GM12878 (cell line): ENCODE data around the gene AGK. TPM values are rescaled to one million over a fixed set of nuclear protein-coding genes. Genes with fewer than 3 reads are reported as not detected.

Source experiments
- ATAC-seq: fragments of 200-7000 bp; cut with Tn5 transposase; 3 replicates; pipeline ENCODE4 v1.9.1; 2020; ENCODE audit warnings: mild to moderate bottlenecking, moderate library complexity
- BruUV-seq: library from RNA; stranded (reverse); fragments of 400-500 nt; replicated peaks from 2 replicates; lab custom pipeline; 2021; lab: Mats Ljungman, UMichigan
- CTCF ChIA-PET: fragments of 300-600 bp; sonication (Branson Sonifier 250); formaldehyde crosslinking; extraction: SDS; loops from one replicate; lab custom pipeline; 2021; ENCODE audit warnings: inconsistent platforms; lab: Yijun Ruan, JAX
- POLR2A ChIA-PET: fragments of 350-600 bp; formaldehyde crosslinking; extraction: SDS; loops from one replicate; lab custom pipeline; 2021; ENCODE audit warnings: inconsistent platforms; lab: Charles Lee
- RAD21 ChIA-PET: fragments of 300-600 bp; sonication (Branson Sonifier 250); formaldehyde crosslinking; loops from one replicate; lab custom pipeline; 2023; ENCODE audit warnings: antibody characterized with exemption; ENCODE audit not compliant: unreplicated experiment; lab: Charles Lee
- SMC1A ChIA-PET: fragments of 300-600 bp; sonication (Branson Sonifier 250); formaldehyde crosslinking; loops from one replicate; lab custom pipeline; 2023; ENCODE audit not compliant: unreplicated experiment, uncharacterized antibody; lab: Charles Lee
- DNase-seq: peaks from one replicate; pipeline ENCODE4 v3.0.0-alpha.2; 2011; ENCODE audit warnings: low read depth, low spot score
- FAIRE-seq: peaks from 3 replicates; lab custom pipeline; 2011; peaks lifted over from hg19 to GRCh38; lab: Jason Lieb, UNC
- H2AFZ ChIP-seq: 2 replicates; pipeline ENCODE4 v1.6.0; 2011; ENCODE audit warnings: low read depth, low read length, control low read depth; ENCODE audit not compliant: control insufficient read depth
- H3K27ac ChIP-seq: 2 replicates; pipeline ENCODE4 v1.5.1; 2011; ENCODE audit warnings: control low read depth; ENCODE audit not compliant: control insufficient read depth, insufficient read depth
- H3K27me3 ChIP-seq, 2 experiments: replicated peaks in 1 of 2; 2 replicates each; pipeline versions ENCODE4 v1.6.0 to v1.6.1; 2011; ENCODE audit warnings: low read length in 1 of 2; ENCODE audit not compliant: control insufficient read depth in 2 of 2, insufficient read depth in 2 of 2
- H3K36me3 ChIP-seq, 2 experiments: 2 replicates each; pipeline ENCODE4 v1.5.1; 2011; ENCODE audit warnings: low read length in 1 of 2; ENCODE audit not compliant: control insufficient read depth in 2 of 2, insufficient read depth in 2 of 2
- H3K4me1 ChIP-seq: 2 replicates; pipeline ENCODE4 v1.6.1; 2011; ENCODE audit warnings: mild to moderate bottlenecking, low read length, moderate library complexity, mixed read lengths; ENCODE audit not compliant: control insufficient read depth, insufficient read depth
- H3K4me2 ChIP-seq: 2 replicates; pipeline ENCODE4 v1.6.0; 2011; ENCODE audit warnings: control low read depth; ENCODE audit not compliant: control insufficient read depth, insufficient read depth
- H3K4me3 ChIP-seq: fragments of 200-600 bp; sonication (generic); 2 replicates; pipeline ENCODE4 v1.5.1; 2016
- H3K79me2 ChIP-seq: 2 replicates; pipeline ENCODE4 v1.6.0; 2011; ENCODE audit warnings: low read length; ENCODE audit not compliant: control insufficient read depth, insufficient read depth
- H3K9ac ChIP-seq: 2 replicates; pipeline ENCODE4 v1.8.0; 2011; ENCODE audit warnings: low read length, control low read depth, mixed read lengths; ENCODE audit not compliant: control insufficient read depth, insufficient read depth
- H3K9me3 ChIP-seq: replicated peaks from 3 replicates; pipeline ENCODE4 v1.5.1; 2011; ENCODE audit warnings: mild to moderate bottlenecking, low read length; ENCODE audit not compliant: control insufficient read depth, insufficient read depth
- H4K20me1 ChIP-seq: 2 replicates; pipeline ENCODE4 v1.6.0; 2011; ENCODE audit not compliant: control insufficient read depth, insufficient read depth
- BHLHE40 ChIP-seq, 2 experiments: fragments of 450-650 bp in 1 of 2; IDR thresholded peaks; 2 replicates each; pipeline ENCODE4 v1.6.1; 2011 to 2017; ENCODE audit warnings: low read depth in 2 of 2, borderline replicate concordance in 1 of 2, improper control_type of control experiment in 1 of 2, low read length in 1 of 2, mild to moderate bottlenecking in 1 of 2
- BMI1 ChIP-seq: fragments of 450-650 bp; IDR thresholded peaks from 2 replicates; pipeline ENCODE4 v1.6.1; 2016; ENCODE audit warnings: mild to moderate bottlenecking, moderate library complexity, borderline replicate concordance
- CHD4 ChIP-seq: fragments of 200-600 bp; sonication (generic); IDR thresholded peaks from 2 replicates; pipeline ENCODE4 v1.6.1; 2016; ENCODE audit warnings: mild to moderate bottlenecking
- CREM ChIP-seq: IDR thresholded peaks from 2 replicates; pipeline ENCODE4 v1.6.1; 2014; ENCODE audit warnings: antibody characterized with exemption, low read depth
- DPF2 ChIP-seq: fragments of 450-650 bp; IDR thresholded peaks from 2 replicates; pipeline ENCODE4 v1.6.1; 2017; ENCODE audit warnings: mild to moderate bottlenecking
- FOXM1 ChIP-seq: IDR thresholded peaks from 2 replicates; pipeline ENCODE4 v1.6.1; 2012; ENCODE audit warnings: low read depth, mild to moderate bottlenecking, inconsistent platforms, low read length, moderate library complexity
- IRF4 ChIP-seq: IDR thresholded peaks from 2 replicates; pipeline ENCODE4 v1.6.1; 2011; ENCODE audit warnings: low read depth, low read length
- KAT2A ChIP-seq: conservative IDR thresholded peaks from 2 replicates; pipeline ENCODE4 v1.6.1; 2011; ENCODE audit warnings: low read depth, low read length; ENCODE audit not compliant: control insufficient read depth
- MYC ChIP-seq: IDR thresholded peaks from 2 replicates; pipeline ENCODE4 v1.6.1; 2011; ENCODE audit warnings: mild to moderate bottlenecking, low read length, moderate library complexity, inconsistent platforms; ENCODE audit not compliant: insufficient read depth, insufficient replicate concordance, insufficient read length, severe bottlenecking
- NFXL1 ChIP-seq: fragments of 450-650 bp; IDR thresholded peaks from 2 replicates; pipeline ENCODE4 v1.6.1; 2017; ENCODE audit warnings: antibody characterized with exemption, mild to moderate bottlenecking, borderline replicate concordance
- NFYA ChIP-seq: IDR thresholded peaks from 2 replicates; pipeline ENCODE4 v1.6.1; 2011; ENCODE audit warnings: low read depth, mild to moderate bottlenecking, low read length, improper control_type of control experiment, borderline replicate concordance
- NR2C1 ChIP-seq: fragments of 450-650 bp; IDR thresholded peaks from 2 replicates; pipeline ENCODE4 v1.6.1; 2017; ENCODE audit warnings: antibody characterized with exemption, mild to moderate bottlenecking, moderate library complexity
- PAX8 ChIP-seq: fragments of 450-650 bp; IDR thresholded peaks from 2 replicates; pipeline ENCODE4 v1.6.1; 2017; ENCODE audit warnings: mild to moderate bottlenecking, moderate library complexity
- SIN3A ChIP-seq: IDR thresholded peaks from 2 replicates; pipeline ENCODE4 v1.6.1; 2012; ENCODE audit warnings: low read depth, low read length, improper control_type of control experiment
- SMC3 ChIP-seq: IDR thresholded peaks from 2 replicates; pipeline ENCODE4 v1.6.1; 2011; ENCODE audit warnings: low read length, improper control_type of control experiment, borderline replicate concordance
- ZNF207 ChIP-seq: fragments of 450-650 bp; IDR thresholded peaks from 2 replicates; pipeline ENCODE4 v1.6.1; 2014; ENCODE audit warnings: antibody characterized with exemption, mild to moderate bottlenecking, borderline replicate concordance
- ZNF24 ChIP-seq: fragments of 450-650 bp; IDR thresholded peaks from 2 replicates; pipeline ENCODE4 v1.6.1; 2017; ENCODE audit warnings: antibody characterized with exemption, mild to moderate bottlenecking
- ZNF622 ChIP-seq: fragments of 450-650 bp; IDR thresholded peaks from 2 replicates; pipeline ENCODE4 v1.6.1; 2017; ENCODE audit warnings: mild to moderate bottlenecking, inconsistent platforms
- WGBS: methylation state at CpG from one replicate; pipeline ENCODE4 v1.1.6; 2016; ENCODE audit warnings: low lambda C conversion rate; ENCODE audit not compliant: insufficient replicate concordance, insufficient coverage; ENCODE audit errors: missing lambda C conversion rate; 5-methylcytosine and 5-hydroxymethylcytosine counted together
- in situ Hi-C: fragments of 300-500 bp; cut with MboI; formaldehyde crosslinking; loops from 9 replicates; pipeline ENCODE4 v1.14.3; 2018; ENCODE audit warnings: mixed read lengths
- intact Hi-C: fragments of 100-400 bp; cut with micrococcal nuclease; formaldehyde crosslinking; loops from one replicate; pipeline ENCODE4 v1.14.2; 2022; ENCODE audit not compliant: unreplicated experiment
- polyA plus RNA-seq, 11 experiments: library from polyadenylated mRNA; depleted of rRNA in 4 of 11; unstranded in 6 of 11; stranded (reverse) in 5 of 11; fragments of >200 nt; fragmentation: Nextera tagmentation in 4 of 11; fragmentation: Illumina TruSeq in 1 of 11; extraction: Ambion mirVana in 4 of 11; extraction: Trizol in 1 of 11; gene quantifications; 1 replicate in 1 of 11; 2 replicates in 10 of 11; pipeline versions ENCODE4 v1.2.1 to v1.2.3, GENCODE V29; 2011 to 2016; ENCODE audit warnings: inconsistent platforms in 2 of 11, missing spikeins in 2 of 11, low read depth in 1 of 11
- total RNA-seq, 4 experiments: library from RNA; depleted of rRNA in 3 of 4; stranded (reverse); fragments of >200 nt in 3 of 4; fragmentation: Illumina TruSeq in 1 of 4; extraction: Trizol in 1 of 4; gene quantifications; 2 replicates each; pipeline versions ENCODE4 v1.2.1 to v1.2.3, GENCODE V29; 2013 to 2021

Gene AGK
- total and polyA plus RNA-seq, 10 of the 15 experiments (the other 5 are each of a cell fraction or from before 2014, with no cell fraction given), result 32.5 to 85.6 (median 47.8) TPM

GRCh38 chr7:141695803-141696289, 144.6 kb downstream of the AGK start:
- H3K79me2 ChIP-seq, result peaks cover 32% of the 10 kb centered on the region
- SMC1A ChIA-PET, result interaction anchor here (0.8 to 2.0 kb wide), 10 partner anchors 10 to 88 kb away, joined by 3 to 6 read pairs (median 4); partner anchors contain the start of genes SSBP1 and WEE2

GRCh38 chr7:141696348-141696747, 145.1 kb downstream of the AGK start:
- H3K4me1 ChIP-seq, result no peaks in the 10 kb centered on the region
- no peak overlapping the region for H3K4me2 ChIP-seq
- RAD21 ChIA-PET, result interaction anchor here (1.2 kb wide), 1 partner anchor 47 kb away, joined by 5 read pairs; no protein-coding TSS in a partner anchor
- WGBS, result 73% methylated on average over 2 of the region's 2 CpGs
- no peak overlapping the region for H3K27ac ChIP-seq
- intact Hi-C loops, result no loop called here
- CTCF ChIA-PET, result interaction anchor here (1.1 to 2.5 kb wide), 4 partner anchors 11 to 90 kb away, joined by 5 to 11 read pairs (median 6); partner anchors contain the start of gene SSBP1
- no peak for DNase-seq
- H3K36me3 ChIP-seq, result no peaks in the 10 kb centered on the region
- no TSS peak for BruUV-seq
- ATAC-seq, result no peak
- H3K4me3 ChIP-seq, result no peak overlapping the region
- no peaks in the 10 kb centered on the region for H3K27me3 ChIP-seq
- TF ChIP-seq ZNF207, result no peak
- TF ChIP-seq SIN3A, result no peak
- TF ChIP-seq IRF4, result no peak
- no peak for TF ChIP-seq DPF2
- no peak for TF ChIP-seq PAX8
- no peak for TF ChIP-seq SMC3
- no peak for TF ChIP-seq CHD4
- TF ChIP-seq MYC, result no peak
- TF ChIP-seq BHLHE40 (IDR thresholded peaks at IDR 0.05; ENCODE audit: borderline replicate concordance in 1 of 2, low read depth in 2 of 2, low read length in 1 of 2), result no peak
- TF ChIP-seq KAT2A, result no peak
- TF ChIP-seq BMI1, result no peak
- no peak for TF ChIP-seq NFYA
- no peak for TF ChIP-seq ZNF24
- H3K9me3 ChIP-seq, result no peaks in the 10 kb centered on the region
- SMC1A ChIA-PET, result interaction anchor here (0.8 to 2.0 kb wide), 10 partner anchors 9 to 88 kb away, joined by 3 to 6 read pairs (median 4); partner anchors contain the start of genes SSBP1 and WEE2
- no peak overlapping the region for H3K9ac ChIP-seq
- peaks cover 34% of the 10 kb centered on the region for H3K79me2 ChIP-seq
- in situ Hi-C loops, result no loop called here
- POLR2A ChIA-PET, result no interaction called here
- H2AFZ ChIP-seq, result no peak overlapping the region
- H4K20me1 ChIP-seq, result no peaks in the 10 kb centered on the region
- FAIRE-seq, result no peak

More at GRCh38 chr7:141695803-141696289, 144.6 kb downstream of the AGK start:
- Histone ChIP-seq H3K4me2 (no peak overlapping the region), H3K4me1 (no peaks in the 10 kb centered on the region), H3K9me3 (no peaks in the 10 kb centered on the region), H3K9ac (no peak overlapping the region), H3K27me3 (no peaks in the 10 kb centered on the region), H2AFZ (no peak overlapping the region), H3K36me3 (no peaks in the 10 kb centered on the region), H3K27ac (no peak overlapping the region), H3K4me3 (no peak overlapping the region), H4K20me1 (no peaks in the 10 kb centered on the region)
- ChIA-PET CTCF (interaction anchor here (1.1 to 2.5 kb wide), 4 partner anchors 10 to 90 kb away, joined by 5 to 11 read pairs (median 6); partner anchors contain the start of gene SSBP1), POLR2A (no interaction called here), RAD21 (interaction anchor here (1.2 kb wide), 1 partner anchor 47 kb away, joined by 5 read pairs; no protein-coding TSS in a partner anchor)
- TF ChIP-seq NR2C1 (no peak), ZNF622 (no peak), FOXM1 (no peak), CREM (no peak), NFXL1 (no peak)
- WGBS, result 42% methylated on average over 6 of the region's 6 CpGs
- DNase-seq (no peak), FAIRE-seq (no peak), ATAC-seq (peak; percentile 57)
- intact Hi-C loops (no loop called here), in situ Hi-C loops (no loop called here)
- BruUV-seq, result no TSS peak
